ENCODE results near the gene ATP11C.

ATP11C gene

DNA sequence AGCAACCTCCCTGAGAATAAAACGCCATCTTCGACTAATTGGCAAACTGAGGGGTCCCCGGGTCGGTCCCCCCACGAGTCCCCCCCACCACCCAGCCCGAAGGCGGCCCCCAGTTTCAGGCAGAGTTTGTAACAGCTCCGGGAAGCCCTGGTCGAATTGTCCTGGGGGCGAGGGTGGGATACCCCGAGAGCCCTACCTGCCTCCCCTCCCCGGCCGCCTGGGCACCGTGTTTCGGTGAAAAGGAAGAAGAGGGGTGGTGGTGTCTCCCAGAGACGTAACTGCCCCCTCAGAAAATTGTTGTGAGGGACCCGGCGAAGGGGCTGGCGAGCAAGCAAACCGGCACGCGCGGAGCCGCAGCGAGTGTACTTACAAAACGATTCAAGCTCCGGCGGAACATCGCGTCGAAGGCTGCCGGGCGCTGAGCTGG, 1.2 kb downstream of the ATP11C start:
- Histone ChIP-seq H3K23ac (ENCODE audit: low read length) (no peak overlapping the region), H3K79me2 (ENCODE audit: control insufficient read depth, insufficient read depth, low read length, poor library complexity) (peaks cover 6% of the 10 kb centered on the region), H4K8ac (ENCODE audit: low read depth, low read length) (no peak overlapping the region), H2AK5ac (ENCODE audit: low read length) (no peak overlapping the region), H3K14ac (ENCODE audit: low read length) (peak overlapping the region; percentile 51), H2BK12ac (ENCODE audit: low read length) (no peak overlapping the region), H2AFZ (ENCODE audit: insufficient read depth, low read length, poor library complexity) (peak overlapping the region; percentile 50), H3K27ac (ENCODE audit: low read depth, low read length) (no peak overlapping the region), H3K4me1 (ENCODE audit: control insufficient read depth in 1 of 2, insufficient read depth in 2 of 2, low read length in 2 of 2) (no peaks in the 10 kb centered on the region), H3K9me3 (ENCODE audit: insufficient read depth, low read depth, low read length) (no peaks in the 10 kb centered on the region), H3K4ac (ENCODE audit: low read depth, low read length) (peak overlapping the region; percentile 57), H3K36me3 (ENCODE audit: control insufficient read depth in 1 of 2, insufficient read depth in 2 of 2, low read length in 2 of 2) (no peaks in the 10 kb centered on the region), H2BK120ac (ENCODE audit: insufficient read depth, low read length, poor library complexity) (no peak overlapping the region), H2BK5ac (ENCODE audit: low read depth, low read length, poor library complexity) (peak overlapping the region; percentile 68), H4K91ac (ENCODE audit: low read depth, low read length) (no peak overlapping the region), H3K4me2 (ENCODE audit: low read length) (peak overlapping the region; percentile 90), H3K18ac (ENCODE audit: low read length) (peak overlapping the region; percentile 46), H4K12ac (ENCODE audit: low read depth, low read length) (no peak overlapping the region), H3K9ac (ENCODE audit: low read length) (peak overlapping the region; percentile 84), H3K4me3 (ENCODE audit: low read depth, low read length) (peak overlapping the region; percentile 94), H3K27me3 (ENCODE audit: insufficient read depth, low read length) (no peaks in the 10 kb centered on the region), H3K79me1 (ENCODE audit: low read length) (peaks cover 12% of the 10 kb centered on the region)
- no CpG with 5 or more reads among the region's 33 CpGs for WGBS (ENCODE audit: extremely low coverage, insufficient coverage, insufficient read length)
- DNase-seq: no peak

- Histone ChIP-seq H3K4me2 (ENCODE audit: low read length) (peak overlapping the region; percentile 90), H3K4me1 (ENCODE audit: control insufficient read depth in 1 of 2, insufficient read depth in 2 of 2, low read length in 2 of 2) (no peaks in the 10 kb centered on the region), H3K36me3 (ENCODE audit: control insufficient read depth in 1 of 2, insufficient read depth in 2 of 2, low read length in 2 of 2) (no peaks in the 10 kb centered on the region), H4K8ac (ENCODE audit: low read depth, low read length) (no peak overlapping the region), H2AK5ac (ENCODE audit: low read length) (no peak overlapping the region), H4K91ac (ENCODE audit: low read depth, low read length) (no peak overlapping the region), H3K14ac (ENCODE audit: low read length) (no peak overlapping the region), H2BK120ac (ENCODE audit: insufficient read depth, low read length, poor library complexity) (no peak overlapping the region), H3K4ac (ENCODE audit: low read depth, low read length) (no peak overlapping the region), H3K9me3 (ENCODE audit: insufficient read depth, low read depth, low read length) (no peaks in the 10 kb centered on the region), H3K4me3 (ENCODE audit: low read depth, low read length) (peak overlapping the region; percentile 94), H2BK12ac (ENCODE audit: low read length) (no peak overlapping the region), H3K9ac (ENCODE audit: low read length) (no peak overlapping the region), H3K23ac (ENCODE audit: low read length) (no peak overlapping the region), H2AFZ (ENCODE audit: insufficient read depth, low read length, poor library complexity) (no peak overlapping the region), H3K27me3 (ENCODE audit: insufficient read depth, low read length) (no peaks in the 10 kb centered on the region), H2BK5ac (ENCODE audit: low read depth, low read length, poor library complexity) (no peak overlapping the region), H3K79me1 (ENCODE audit: low read length) (peaks cover 12% of the 10 kb centered on the region), H3K18ac (ENCODE audit: low read length) (no peak overlapping the region), H4K12ac (ENCODE audit: low read depth, low read length) (no peak overlapping the region), H3K27ac (ENCODE audit: low read depth, low read length) (no peak overlapping the region), H3K79me2 (ENCODE audit: control insufficient read depth, insufficient read depth, low read length, poor library complexity) (peaks cover 6% of the 10 kb centered on the region)
- no CpG with 5 or more reads among the region's 27 CpGs for WGBS (ENCODE audit: extremely low coverage, insufficient coverage, insufficient read length)
- DNase-seq: peak in 1 of 2 donors; percentile 54
Measured at GRCh38 chrX:139930916-139931645, 1.8 kb downstream of the ATP11C start.

GRCh38 chrX:139930401-139930800, 2.5 kb downstream of the ATP11C start:
- Histone ChIP-seq H3K79me2 (ENCODE audit: control insufficient read depth, insufficient read depth, low read length, poor library complexity) (peaks cover 6% of the 10 kb centered on the region), H4K8ac (ENCODE audit: low read depth, low read length) (no peak overlapping the region), H4K91ac (ENCODE audit: low read depth, low read length) (no peak overlapping the region), H2AFZ (ENCODE audit: insufficient read depth, low read length, poor library complexity) (no peak overlapping the region), H3K14ac (ENCODE audit: low read length) (no peak overlapping the region), H2AK5ac (ENCODE audit: low read length) (no peak overlapping the region), H2BK12ac (ENCODE audit: low read length) (no peak overlapping the region), H3K4me3 (ENCODE audit: low read depth, low read length) (no peak overlapping the region), H3K4me2 (ENCODE audit: low read length) (no peak overlapping the region), H3K9me3 (ENCODE audit: insufficient read depth, low read depth, low read length) (no peaks in the 10 kb centered on the region), H3K36me3 (ENCODE audit: control insufficient read depth in 1 of 2, insufficient read depth in 2 of 2, low read length in 2 of 2) (no peaks in the 10 kb centered on the region), H2BK120ac (ENCODE audit: insufficient read depth, low read length, poor library complexity) (no peak overlapping the region), H4K12ac (ENCODE audit: low read depth, low read length) (no peak overlapping the region), H2BK5ac (ENCODE audit: low read depth, low read length, poor library complexity) (no peak overlapping the region), H3K27ac (ENCODE audit: low read depth, low read length) (no peak overlapping the region), H3K27me3 (ENCODE audit: insufficient read depth, low read length) (no peaks in the 10 kb centered on the region), H3K79me1 (ENCODE audit: low read length) (peaks cover 12% of the 10 kb centered on the region), H3K23ac (ENCODE audit: low read length) (no peak overlapping the region), H3K18ac (ENCODE audit: low read length) (no peak overlapping the region), H3K9ac (ENCODE audit: low read length) (no peak overlapping the region), H3K4ac (ENCODE audit: low read depth, low read length) (no peak overlapping the region), H3K4me1 (ENCODE audit: control insufficient read depth in 1 of 2, insufficient read depth in 2 of 2, low read length in 2 of 2) (no peaks in the 10 kb centered on the region)
- WGBS (ENCODE audit: extremely low coverage, insufficient coverage, insufficient read length): no CpG with 5 or more reads among the region's 4 CpGs
- DNase-seq: no peak

DNA sequence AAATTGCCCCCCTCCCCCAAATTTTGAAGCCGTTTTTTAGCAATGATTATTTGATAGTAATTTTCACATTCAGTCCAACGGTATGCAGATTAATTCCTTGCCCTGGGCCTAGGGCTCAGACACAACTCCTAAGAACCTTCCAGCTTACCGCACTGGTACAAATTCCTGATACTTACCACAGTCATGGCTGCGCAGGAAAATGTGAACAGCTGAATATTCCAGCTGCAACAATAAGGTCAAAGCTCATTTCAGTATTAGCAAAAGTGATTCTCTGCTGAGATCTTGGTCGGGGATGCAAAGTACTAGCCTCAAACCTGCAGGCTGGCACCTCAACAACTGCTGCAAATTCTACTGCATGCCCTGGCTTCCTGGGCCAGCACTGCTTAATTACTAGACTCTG, 3.0 kb downstream of the ATP11C start:
- no CpG with 5 or more reads among the region's 5 CpGs for WGBS (ENCODE audit: extremely low coverage, insufficient coverage, insufficient read length)
- Histone ChIP-seq H2BK120ac (ENCODE audit: insufficient read depth, low read length, poor library complexity) (no peak overlapping the region), H3K14ac (ENCODE audit: low read length) (no peak overlapping the region), H3K27me3 (ENCODE audit: insufficient read depth, low read length) (no peaks in the 10 kb centered on the region), H2BK5ac (ENCODE audit: low read depth, low read length, poor library complexity) (no peak overlapping the region), H3K79me1 (ENCODE audit: low read length) (peaks cover 12% of the 10 kb centered on the region), H3K4me3 (ENCODE audit: low read depth, low read length) (no peak overlapping the region), H2BK12ac (ENCODE audit: low read length) (no peak overlapping the region), H3K36me3 (ENCODE audit: control insufficient read depth in 1 of 2, insufficient read depth in 2 of 2, low read length in 2 of 2) (no peaks in the 10 kb centered on the region), H3K4ac (ENCODE audit: low read depth, low read length) (no peak overlapping the region), H3K9me3 (ENCODE audit: insufficient read depth, low read depth, low read length) (no peaks in the 10 kb centered on the region), H2AFZ (ENCODE audit: insufficient read depth, low read length, poor library complexity) (no peak overlapping the region), H2AK5ac (ENCODE audit: low read length) (no peak overlapping the region), H3K79me2 (ENCODE audit: control insufficient read depth, insufficient read depth, low read length, poor library complexity) (peaks cover 6% of the 10 kb centered on the region), H3K9ac (ENCODE audit: low read length) (no peak overlapping the region), H4K12ac (ENCODE audit: low read depth, low read length) (no peak overlapping the region), H4K91ac (ENCODE audit: low read depth, low read length) (no peak overlapping the region), H3K4me2 (ENCODE audit: low read length) (no peak overlapping the region), H3K18ac (ENCODE audit: low read length) (no peak overlapping the region), H3K23ac (ENCODE audit: low read length) (no peak overlapping the region), H3K4me1 (ENCODE audit: control insufficient read depth in 1 of 2, insufficient read depth in 2 of 2, low read length in 2 of 2) (no peaks in the 10 kb centered on the region), H4K8ac (ENCODE audit: low read depth, low read length) (no peak overlapping the region), H3K27ac (ENCODE audit: low read depth, low read length) (no peak overlapping the region)
- no peak for DNase-seq
